ENCODE measurements around the gene HDLBP. TPM values are rescaled to one million over a fixed set of nuclear protein-coding genes. Genes with fewer than 3 reads are reported as not detected.
A peak's percentile ranks its signal among the peaks of the same experiment; 100 is the strongest.

Gene HDLBP
- total RNA-seq, 1 donor from 2014 or later: 326 TPM

DNA sequence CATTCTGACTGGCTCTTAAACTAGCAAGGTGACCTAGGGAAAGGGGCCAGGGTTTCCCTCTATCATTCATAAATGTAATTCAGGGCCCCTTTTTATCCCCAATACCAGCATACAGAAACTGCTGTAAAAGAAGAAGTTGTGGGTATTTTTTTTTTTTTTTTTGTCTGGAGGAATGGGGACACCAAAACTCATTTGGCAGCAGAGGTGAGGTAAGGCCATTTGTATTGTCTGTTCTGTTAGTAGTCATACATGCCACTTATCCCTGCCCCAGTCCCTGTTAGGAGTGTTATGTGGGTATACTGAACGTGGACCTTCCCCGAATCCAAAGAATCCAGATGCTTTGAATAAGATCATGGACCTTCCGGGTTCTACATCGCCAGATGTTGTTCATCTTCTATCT is 1.9 kb upstream of the HDLBP start:
- no peak for DNase-seq (ENCODE audit: low read depth)
- TF ChIP-seq, protein P1, sequence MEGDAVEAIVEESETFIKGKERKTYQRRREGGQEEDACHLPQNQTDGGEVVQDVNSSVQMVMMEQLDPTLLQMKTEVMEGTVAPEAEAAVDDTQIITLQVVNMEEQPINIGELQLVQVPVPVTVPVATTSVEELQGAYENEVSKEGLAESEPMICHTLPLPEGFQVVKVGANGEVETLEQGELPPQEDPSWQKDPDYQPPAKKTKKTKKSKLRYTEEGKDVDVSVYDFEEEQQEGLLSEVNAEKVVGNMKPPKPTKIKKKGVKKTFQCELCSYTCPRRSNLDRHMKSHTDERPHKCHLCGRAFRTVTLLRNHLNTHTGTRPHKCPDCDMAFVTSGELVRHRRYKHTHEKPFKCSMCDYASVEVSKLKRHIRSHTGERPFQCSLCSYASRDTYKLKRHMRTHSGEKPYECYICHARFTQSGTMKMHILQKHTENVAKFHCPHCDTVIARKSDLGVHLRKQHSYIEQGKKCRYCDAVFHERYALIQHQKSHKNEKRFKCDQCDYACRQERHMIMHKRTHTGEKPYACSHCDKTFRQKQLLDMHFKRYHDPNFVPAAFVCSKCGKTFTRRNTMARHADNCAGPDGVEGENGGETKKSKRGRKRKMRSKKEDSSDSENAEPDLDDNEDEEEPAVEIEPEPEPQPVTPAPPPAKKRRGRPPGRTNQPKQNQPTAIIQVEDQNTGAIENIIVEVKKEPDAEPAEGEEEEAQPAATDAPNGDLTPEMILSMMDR (conservative IDR thresholded peaks at IDR 0.05; ENCODE audit: low read depth, low read length): no peak
- H3K4me3 ChIP-seq (ENCODE audit: low read depth, low read length): peak overlapping the region; percentile 85

DNA sequence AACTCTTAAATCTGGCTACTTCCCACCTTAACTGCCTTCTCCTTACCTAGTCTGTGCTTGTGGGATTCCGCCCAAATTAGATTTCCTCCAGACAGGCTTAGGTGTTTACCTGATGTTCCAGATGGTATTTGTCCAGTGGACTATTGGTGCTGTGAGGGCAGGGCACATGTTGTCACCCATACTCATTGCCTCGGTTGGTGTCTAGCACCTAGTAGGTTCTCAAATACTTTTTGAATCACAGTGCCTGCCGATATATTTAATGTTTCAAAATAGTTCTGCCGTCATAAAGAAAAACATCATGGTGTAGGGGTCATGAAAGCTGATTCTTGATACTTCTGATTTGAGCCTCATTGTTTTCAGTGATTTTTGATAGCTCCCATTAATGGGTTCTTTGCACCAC is 1.4 kb upstream of the HDLBP start:
- H3K4me3 ChIP-seq (ENCODE audit: low read depth, low read length): peak overlapping the region; percentile 85
- no peak for DNase-seq (ENCODE audit: low read depth)
- TF ChIP-seq, protein P1 (conservative IDR thresholded peaks at IDR 0.05; ENCODE audit: low read depth, low read length): no peak

DNA sequence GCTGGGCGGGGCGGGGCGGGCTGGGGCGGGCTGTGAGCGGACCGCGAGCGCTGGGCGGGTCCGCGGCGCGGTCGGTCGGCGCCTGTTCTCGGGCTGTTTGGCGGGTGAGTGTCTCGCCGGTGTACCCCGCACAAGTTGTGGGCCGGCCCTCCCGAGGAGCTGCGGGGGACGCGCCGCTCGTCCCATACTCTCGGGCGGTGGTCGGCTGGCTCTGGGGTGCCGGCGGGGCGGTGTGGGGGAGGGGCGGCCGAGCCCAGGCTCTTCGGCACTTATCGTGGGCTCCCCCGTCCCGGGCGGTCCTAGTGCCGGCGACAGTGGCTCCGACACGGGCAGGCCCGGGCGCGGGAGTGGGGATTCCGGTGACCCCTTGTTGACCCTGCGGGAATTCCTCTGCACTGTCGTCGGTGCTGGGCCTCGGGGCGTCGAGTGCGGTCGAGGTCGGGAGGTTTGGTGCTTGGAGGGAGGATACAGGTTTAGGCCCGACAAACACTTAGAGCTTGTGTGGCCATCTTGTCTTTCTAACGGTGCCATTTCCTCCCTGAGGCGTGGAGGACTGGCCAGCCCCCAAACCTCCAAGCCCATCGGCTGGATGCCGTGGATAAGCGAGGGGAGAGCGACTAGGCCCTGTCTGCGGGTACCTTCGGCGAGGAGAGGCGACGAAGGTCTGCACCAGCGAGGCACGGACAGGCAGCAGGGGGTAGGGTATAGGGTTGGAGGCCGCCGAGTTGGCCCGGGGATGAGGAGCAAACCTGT is 583 bp upstream of the HDLBP start, which contains the start of gene SEPTIN2:
Gene SEPTIN2 (plus strand): TSS at position 47 of the 753 bp plus-strand sequence. CDS start 8,308 bp downstream, outside the sequence.
- peak within 1 kb of the TSS; percentile 88 for H3K4me3 ChIP-seq (ENCODE audit: low read depth, low read length)
- no peak for DNase-seq (ENCODE audit: low read depth)
- TF ChIP-seq, protein P1 (conservative IDR thresholded peaks at IDR 0.05; ENCODE audit: low read depth, low read length): no peak

DNA sequence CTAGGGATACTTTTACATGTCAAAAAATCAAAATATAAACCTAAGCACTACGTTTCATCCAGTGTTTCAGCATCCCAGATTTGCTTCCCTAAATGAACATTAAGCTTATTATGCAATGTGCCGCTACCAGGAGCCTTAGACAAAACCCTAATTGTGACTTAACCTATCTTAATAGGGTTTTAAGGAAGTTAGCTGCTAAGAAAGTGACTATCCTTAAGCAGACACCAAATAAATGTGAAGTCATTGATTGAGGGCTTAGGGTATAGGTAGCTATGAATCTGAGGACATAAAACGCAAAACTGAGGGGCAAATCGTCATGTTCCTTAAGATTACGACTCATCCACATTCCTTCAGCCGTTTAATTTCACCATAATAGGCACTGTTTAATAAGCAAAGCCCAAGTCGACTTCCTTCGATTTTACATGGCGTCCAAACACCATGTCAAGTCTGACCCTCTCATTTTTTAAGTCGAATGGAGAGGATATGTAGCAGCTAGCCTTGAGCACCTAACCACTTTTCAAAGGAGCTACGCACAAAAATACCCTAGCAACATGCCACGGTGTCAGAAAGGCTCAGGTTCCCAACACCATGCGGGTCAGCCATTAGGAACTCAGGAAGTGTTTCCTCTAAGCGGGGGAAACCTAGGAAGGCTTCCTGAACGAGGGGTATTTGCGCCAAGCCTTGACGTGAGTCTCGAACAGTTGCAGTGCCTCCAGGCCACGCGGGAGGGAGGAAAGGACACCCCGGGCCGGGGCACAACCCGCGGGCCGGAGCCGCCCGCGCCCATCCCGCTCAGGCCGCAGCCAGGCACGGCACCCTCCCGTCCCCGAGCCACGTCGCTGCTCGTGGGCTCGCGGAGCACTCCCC is 1.0 kb downstream of the HDLBP start:
- peak overlapping the region; percentile 88 for H3K4me3 ChIP-seq (ENCODE audit: low read depth, low read length)
- no peak for DNase-seq (ENCODE audit: low read depth)
- TF ChIP-seq, protein P1 (conservative IDR thresholded peaks at IDR 0.05; ENCODE audit: low read depth, low read length): no peak

DNA sequence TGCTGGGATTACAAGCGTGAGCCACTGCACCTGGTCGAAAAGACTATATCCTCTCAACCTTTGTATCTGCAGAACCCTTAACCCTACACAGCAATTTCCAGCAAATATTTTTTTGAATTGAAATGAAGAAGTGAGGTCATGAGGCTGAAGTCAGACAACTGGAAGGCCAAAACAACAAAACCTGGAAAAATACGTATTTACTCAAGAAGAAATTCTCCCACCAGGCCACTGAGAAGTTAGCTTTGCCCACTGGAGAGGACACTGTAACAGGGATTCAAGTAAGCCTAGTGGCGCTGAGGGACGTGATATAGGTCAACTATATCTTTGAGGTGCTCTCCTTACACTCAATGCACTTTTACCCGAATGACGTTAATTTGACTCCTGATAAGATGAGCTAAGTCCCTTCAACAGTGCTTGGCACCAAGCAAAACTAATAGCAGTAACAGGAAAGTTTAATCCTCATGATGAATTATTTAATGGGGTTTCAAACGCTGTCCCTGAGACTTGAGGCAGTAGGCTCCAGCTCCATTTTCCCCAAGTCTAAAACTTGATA is 1.9 kb downstream of the HDLBP start:
- no peak for DNase-seq (ENCODE audit: low read depth)
- peak overlapping the region; percentile 88 for H3K4me3 ChIP-seq (ENCODE audit: low read depth, low read length)
- TF ChIP-seq, protein P1 (conservative IDR thresholded peaks at IDR 0.05; ENCODE audit: low read depth, low read length): no peak

DNA sequence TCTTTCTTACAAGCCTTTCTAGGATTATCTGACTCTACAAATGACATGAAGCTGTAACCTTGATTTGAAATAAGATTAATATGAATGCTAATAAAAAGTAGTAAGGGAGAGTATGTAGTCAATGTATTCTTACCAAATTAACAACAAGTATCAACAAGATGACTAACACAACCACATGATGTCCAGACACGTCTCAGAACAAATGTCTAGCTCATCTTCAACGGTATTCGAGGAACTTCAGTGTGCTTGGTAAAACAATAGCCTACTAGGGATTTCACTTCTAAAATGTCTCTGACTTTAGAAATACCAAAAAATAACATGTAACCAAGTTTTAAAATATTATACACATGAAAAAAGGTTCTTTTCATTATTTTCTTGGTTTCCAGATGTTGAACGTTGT is 3.4 kb downstream of the HDLBP start:
- DNase-seq (ENCODE audit: low read depth): no peak
- H3K4me3 ChIP-seq (ENCODE audit: low read depth, low read length): no peak overlapping the region
- TF ChIP-seq, protein P1 (conservative IDR thresholded peaks at IDR 0.05; ENCODE audit: low read depth, low read length): no peak

Data from epithelial cell of proximal tubule (primary cell).